Ovary (tissue), 3 donors: ENCODE measurements around the gene TMEM120B.
A peak's percentile ranks its signal among the peaks of the same experiment; 100 is the strongest.

ENCODE experiments used
- POLR2A ChIP-seq: fragments of 450-650 bp; IDR thresholded peaks from one replicate; pipeline ENCODE4 v1.6.1; 2017; ENCODE audit warnings: antibody characterized with exemption, mild to moderate bottlenecking, moderate library complexity
- TF ChIP-seq, protein P1 (sequence below), 3 donors: fragments of 450-650 bp in 2 of 3; fragments of 200-600 bp in 1 of 3; IDR thresholded peaks; one replicate each; pipeline versions ENCODE4 v1.5.1 to v1.8.0; 2016 to 2022; ENCODE audit warnings: antibody characterized with exemption in 3 of 3, mild to moderate bottlenecking in 1 of 3
- donor health status: DM: no; HTN: no; CAD: no.

DNA sequence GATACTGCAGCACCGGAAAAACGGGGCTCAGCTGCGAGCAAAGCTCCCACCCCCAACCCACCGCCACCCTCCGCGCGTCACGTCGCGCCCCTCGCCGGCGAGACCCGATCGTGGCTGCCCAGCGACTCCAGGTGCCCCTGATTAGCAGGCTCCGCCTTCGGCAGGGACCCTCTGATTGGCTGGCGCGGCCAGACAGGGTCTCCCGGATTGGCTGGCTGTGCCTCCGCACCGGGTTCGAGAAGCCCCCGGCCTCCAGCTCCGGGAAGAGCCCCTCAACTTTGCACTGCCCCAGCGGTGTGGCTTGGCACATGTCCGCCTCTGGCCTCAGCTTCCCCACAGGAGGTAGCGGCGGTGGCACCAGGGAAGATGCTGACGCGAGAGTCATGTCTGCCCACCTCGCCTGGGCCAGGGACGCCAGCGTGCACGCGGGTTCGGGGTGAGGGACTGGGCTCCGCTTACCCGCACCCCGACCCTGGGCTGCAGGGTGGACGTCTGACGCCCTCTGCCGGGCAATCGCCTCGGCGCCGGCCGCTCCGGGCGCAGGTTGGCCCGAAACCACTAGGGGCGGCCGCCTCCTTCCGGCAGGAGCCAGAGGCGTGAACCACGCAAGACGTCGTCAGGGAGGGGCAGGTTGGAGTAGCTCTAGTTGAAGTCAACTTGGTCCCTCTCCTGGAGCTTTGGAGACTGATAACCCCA, 81.4 kb downstream of the TMEM120B start:
- peak; percentile 34 for TF ChIP-seq POLR2A
- TF ChIP-seq, protein P1, sequence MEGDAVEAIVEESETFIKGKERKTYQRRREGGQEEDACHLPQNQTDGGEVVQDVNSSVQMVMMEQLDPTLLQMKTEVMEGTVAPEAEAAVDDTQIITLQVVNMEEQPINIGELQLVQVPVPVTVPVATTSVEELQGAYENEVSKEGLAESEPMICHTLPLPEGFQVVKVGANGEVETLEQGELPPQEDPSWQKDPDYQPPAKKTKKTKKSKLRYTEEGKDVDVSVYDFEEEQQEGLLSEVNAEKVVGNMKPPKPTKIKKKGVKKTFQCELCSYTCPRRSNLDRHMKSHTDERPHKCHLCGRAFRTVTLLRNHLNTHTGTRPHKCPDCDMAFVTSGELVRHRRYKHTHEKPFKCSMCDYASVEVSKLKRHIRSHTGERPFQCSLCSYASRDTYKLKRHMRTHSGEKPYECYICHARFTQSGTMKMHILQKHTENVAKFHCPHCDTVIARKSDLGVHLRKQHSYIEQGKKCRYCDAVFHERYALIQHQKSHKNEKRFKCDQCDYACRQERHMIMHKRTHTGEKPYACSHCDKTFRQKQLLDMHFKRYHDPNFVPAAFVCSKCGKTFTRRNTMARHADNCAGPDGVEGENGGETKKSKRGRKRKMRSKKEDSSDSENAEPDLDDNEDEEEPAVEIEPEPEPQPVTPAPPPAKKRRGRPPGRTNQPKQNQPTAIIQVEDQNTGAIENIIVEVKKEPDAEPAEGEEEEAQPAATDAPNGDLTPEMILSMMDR (IDR thresholded peaks at IDR 0.05) = peak; percentile 98 to 100 (median 100)
